Fibroblast of the aortic adventitia (primary cell): ENCODE measurements around the gene BEND7. TPM values are rescaled to one million over a fixed set of nuclear protein-coding genes. Genes with fewer than 3 reads are reported as not detected.

Experiments used
- DNase-seq: peaks from one replicate; pipeline ENCODE4 v3.0.0-alpha.2; 2010; ENCODE audit warnings: low read depth
- H3K4me3 ChIP-seq: 2 replicates; pipeline ENCODE4 v1.5.1; 2011; ENCODE audit warnings: low read depth, mild to moderate bottlenecking, control low read depth, low read length, moderate library complexity
- CTCF ChIP-seq: IDR thresholded peaks from 2 replicates; pipeline ENCODE4 v1.5.1; 2011; ENCODE audit warnings: mild to moderate bottlenecking, low read length, control low read depth, inconsistent platforms; ENCODE audit not compliant: insufficient read depth
- total RNA-seq: library from RNA; depleted of rRNA; stranded (reverse); fragments of >200 nt; gene quantifications from 2 replicates; pipeline ENCODE4 v1.2.3, GENCODE V29; 2012; ENCODE audit warnings: low replicate concordance

BEND7 gene
- total RNA-seq, 1 donor = 2.6 TPM

GRCh38 chr10:13489035-13489599 lies 39.7 kb downstream of the BEND7 start:
- no peak for DNase-seq
- no peak for TF ChIP-seq CTCF
- no peak overlapping the region for H3K4me3 ChIP-seq

- no peak overlapping the region for H3K4me3 ChIP-seq
- peak; percentile 56 for TF ChIP-seq CTCF
- peak; percentile 10 for DNase-seq
Observed at GRCh38 chr10:13485623-13486022, 43.2 kb downstream of the BEND7 start.

GRCh38 chr10:13483951-13484350 lies 44.9 kb downstream of the BEND7 start:
- no peak for DNase-seq
- TF ChIP-seq CTCF = no peak
- no peak overlapping the region for H3K4me3 ChIP-seq

- DNase-seq = no peak
- TF ChIP-seq CTCF = no peak
Observed at GRCh38 chr10:13483073-13483472, 45.7 kb downstream of the BEND7 start.

GRCh38 chr10:13481690-13482089 lies 47.1 kb downstream of the BEND7 start:
- no peak for TF ChIP-seq CTCF
- DNase-seq = no peak

More at GRCh38 chr10:13483073-13483472, 45.7 kb downstream of the BEND7 start:
- no peak overlapping the region for H3K4me3 ChIP-seq

GRCh38 chr10:13475124-13475523 lies 53.7 kb downstream of the BEND7 start:
- no peak for TF ChIP-seq CTCF
- H3K4me3 ChIP-seq = no peak overlapping the region
- DNase-seq = no peak

More at GRCh38 chr10:13481690-13482089, 47.1 kb downstream of the BEND7 start:
- no peak overlapping the region for H3K4me3 ChIP-seq

GRCh38 chr10:13473986-13474385 lies 54.8 kb downstream of the BEND7 start:
- no peak for DNase-seq
- no peak overlapping the region for H3K4me3 ChIP-seq
- TF ChIP-seq CTCF = no peak
